HEK293 (cell line): ENCODE results near the gene SPATA6L.

Source experiments
- CTCF ChIA-PET: fragments of 350-600 bp; formaldehyde crosslinking; extraction: SDS; loops from one replicate; lab custom pipeline; 2021; ENCODE audit warnings: antibody characterized with exemption; lab: Yijun Ruan, JAX
- POLR2A ChIA-PET: fragments of 300-600 bp; formaldehyde crosslinking; extraction: SDS; loops from one replicate; lab custom pipeline; 2020; ENCODE audit warnings: antibody characterized with exemption, inconsistent platforms; lab: Yijun Ruan, JAX
- H3K27ac ChIP-seq: fragments of 200-500 bp; sonication (Bioruptor generic); 2 replicates; pipeline ENCODE4 v1.5.1; 2014; ENCODE audit warnings: low read depth, low read length, control low read depth, inconsistent platforms; ENCODE audit errors: extremely low read depth
- H3K36me3 ChIP-seq, 2 experiments: fragments of 200-500 bp in 1 of 2; sonication (Bioruptor generic) in 1 of 2; 1 replicate in 1 of 2; 2 replicates in 1 of 2; pipeline ENCODE4 v1.5.1; 2014 to 2017; ENCODE audit warnings: inconsistent platforms in 2 of 2, low read length in 2 of 2; ENCODE audit not compliant: control insufficient read depth in 2 of 2, insufficient read depth in 1 of 2
- H3K4me1 ChIP-seq: fragments of 200-500 bp; sonication (Bioruptor generic); 2 replicates; pipeline ENCODE4 v1.5.1; 2014; ENCODE audit warnings: mild to moderate bottlenecking, low read length, inconsistent platforms; ENCODE audit not compliant: control insufficient read depth, insufficient read depth
- H3K4me3 ChIP-seq: 2 replicates; pipeline ENCODE4 v1.5.1; 2011; ENCODE audit warnings: low read depth, mild to moderate bottlenecking, control low read depth, low read length, moderate library complexity
- H3K9me3 ChIP-seq: fragments of 200-500 bp; sonication (Bioruptor generic); 2 replicates; pipeline ENCODE4 v1.5.1; 2014; ENCODE audit warnings: low read depth, low read length, inconsistent platforms; ENCODE audit not compliant: control insufficient read depth, insufficient read depth
- HIC1 ChIP-seq: fragments of 450-650 bp; formaldehyde crosslinking; IDR thresholded peaks from 2 replicates; pipeline ENCODE4 v1.5.1; 2016; ENCODE audit warnings: missing biosample characterization, missing genetic modification characterization
- TRIM28 ChIP-seq: IDR thresholded peaks from 2 replicates; pipeline ENCODE4 v1.6.1; 2011; ENCODE audit warnings: low read length, control low read depth, borderline replicate concordance
- ZNF157 ChIP-seq: fragments of 450-650 bp; formaldehyde crosslinking; IDR thresholded peaks from 2 replicates; pipeline ENCODE4 v1.5.1; 2016; ENCODE audit warnings: missing biosample characterization, missing genetic modification characterization
- ZNF223 ChIP-seq: fragments of 450-650 bp; formaldehyde crosslinking; IDR thresholded peaks from 2 replicates; pipeline ENCODE4 v1.5.1; 2016; ENCODE audit warnings: missing biosample characterization, missing genetic modification characterization
- ZNF239 ChIP-seq: fragments of 450-650 bp; formaldehyde crosslinking; IDR thresholded peaks from 2 replicates; pipeline ENCODE4 v1.5.1; 2016; ENCODE audit warnings: missing biosample characterization, missing genetic modification characterization
- ZNF404 ChIP-seq: fragments of 450-650 bp; formaldehyde crosslinking; IDR thresholded peaks from 2 replicates; pipeline ENCODE4 v1.5.1; 2017; ENCODE audit warnings: missing biosample characterization, missing genetic modification characterization
- ZNF48 ChIP-seq: fragments of 450-650 bp; formaldehyde crosslinking; IDR thresholded peaks from 2 replicates; pipeline ENCODE4 v1.5.1; 2016; ENCODE audit warnings: missing biosample characterization, missing genetic modification characterization
- ZNF558 ChIP-seq: fragments of 450-650 bp; formaldehyde crosslinking; IDR thresholded peaks from 2 replicates; pipeline ENCODE4 v1.5.1; 2016; ENCODE audit warnings: missing biosample characterization, missing genetic modification characterization
- ZNF704 ChIP-seq: fragments of 450-650 bp; formaldehyde crosslinking; IDR thresholded peaks from 2 replicates; pipeline ENCODE4 v1.5.1; 2016; ENCODE audit warnings: missing biosample characterization, missing genetic modification characterization
- ZNF792 ChIP-seq: fragments of 450-650 bp; formaldehyde crosslinking; IDR thresholded peaks from 2 replicates; pipeline ENCODE4 v1.5.1; 2016; ENCODE audit warnings: missing biosample characterization, missing genetic modification characterization
- ZNF843 ChIP-seq: fragments of 450-650 bp; formaldehyde crosslinking; IDR thresholded peaks from 2 replicates; pipeline ENCODE4 v1.5.1; 2016; ENCODE audit warnings: missing biosample characterization, missing genetic modification characterization
- TF ChIP-seq, protein P1 (sequence below): fragments of 450-650 bp; formaldehyde crosslinking; IDR thresholded peaks from 2 replicates; pipeline ENCODE4 v1.5.1; 2016; ENCODE audit warnings: missing biosample characterization, missing genetic modification characterization
- TF ChIP-seq, protein P2 (sequence below): fragments of 450-650 bp; formaldehyde crosslinking; IDR thresholded peaks from 2 replicates; pipeline ENCODE4 v1.5.1; 2016; ENCODE audit warnings: missing biosample characterization, missing genetic modification characterization
- TF ChIP-seq, protein P3 (sequence below): fragments of 450-650 bp; formaldehyde crosslinking; IDR thresholded peaks from 2 replicates; pipeline ENCODE4 v1.5.1; 2016; ENCODE audit warnings: missing biosample characterization, missing genetic modification characterization, low read depth
- TF ChIP-seq, protein P4 (sequence below): fragments of 450-650 bp; formaldehyde crosslinking; IDR thresholded peaks from 2 replicates; pipeline ENCODE4 v1.5.1; 2017; ENCODE audit warnings: missing biosample characterization, missing genetic modification characterization
- TF ChIP-seq, protein P5 (sequence below): fragments of 450-650 bp; formaldehyde crosslinking; IDR thresholded peaks from 2 replicates; pipeline ENCODE4 v1.5.1; 2016; ENCODE audit warnings: missing biosample characterization, missing genetic modification characterization

SPATA6L gene

DNA sequence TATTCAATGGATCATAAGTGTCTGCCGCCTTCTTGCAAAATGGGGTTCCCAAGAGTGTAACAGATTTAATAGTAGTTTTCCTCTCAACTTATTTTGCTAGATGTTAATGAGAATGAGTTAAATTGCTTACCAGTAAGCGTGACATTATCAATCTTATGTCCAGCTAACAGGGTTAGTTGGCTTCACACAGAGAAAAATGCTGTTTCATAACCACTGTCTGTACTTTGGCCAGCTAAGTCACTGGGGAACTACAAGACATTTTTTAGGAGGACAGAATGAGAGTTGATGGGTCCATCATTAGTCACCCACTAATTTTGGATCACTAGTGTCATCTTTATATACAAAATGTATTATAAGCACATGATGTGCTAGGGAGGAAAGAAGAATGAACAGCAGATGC is 14.5 kb upstream of the SPATA6L start:
- Histone ChIP-seq H3K4me3 (peak overlapping the region; percentile 84), H3K9me3 (no peaks in the 10 kb centered on the region), H3K36me3 (peaks cover 2 to 15% of the 10 kb centered on the region in 2 experiments; a peak in 2 of 3 replicates), H3K27ac (peak overlapping the region; percentile 92; the same call in 1 of the 2 replicates), H3K4me1 (no peaks in the 10 kb centered on the region; the same call in 1 of the 2 replicates)
- TF ChIP-seq, protein P1, sequence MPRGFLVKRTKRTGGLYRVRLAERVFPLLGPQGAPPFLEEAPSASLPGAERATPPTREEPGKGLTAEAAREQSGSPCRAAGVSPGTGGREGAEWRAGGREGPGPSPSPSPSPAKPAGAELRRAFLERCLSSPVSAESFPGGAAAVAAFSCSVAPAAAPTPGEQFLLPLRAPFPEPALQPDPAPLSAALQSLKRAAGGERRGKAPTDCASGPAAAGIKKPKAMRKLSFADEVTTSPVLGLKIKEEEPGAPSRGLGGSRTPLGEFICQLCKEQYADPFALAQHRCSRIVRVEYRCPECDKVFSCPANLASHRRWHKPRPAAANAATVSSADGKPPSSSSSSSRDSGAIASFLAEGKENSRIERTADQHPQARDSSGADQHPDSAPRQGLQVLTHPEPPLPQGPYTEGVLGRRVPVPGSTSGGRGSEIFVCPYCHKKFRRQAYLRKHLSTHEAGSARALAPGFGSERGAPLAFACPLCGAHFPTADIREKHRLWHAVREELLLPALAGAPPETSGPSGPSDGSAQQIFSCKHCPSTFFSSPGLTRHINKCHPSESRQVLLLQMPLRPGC (tag by site-specific recombination) = no peak
- TF ChIP-seq ZNF792 (tag by site-specific recombination) = no peak
- TF ChIP-seq ZNF704 (tag by site-specific recombination) = no peak
- TF ChIP-seq, protein P2, sequence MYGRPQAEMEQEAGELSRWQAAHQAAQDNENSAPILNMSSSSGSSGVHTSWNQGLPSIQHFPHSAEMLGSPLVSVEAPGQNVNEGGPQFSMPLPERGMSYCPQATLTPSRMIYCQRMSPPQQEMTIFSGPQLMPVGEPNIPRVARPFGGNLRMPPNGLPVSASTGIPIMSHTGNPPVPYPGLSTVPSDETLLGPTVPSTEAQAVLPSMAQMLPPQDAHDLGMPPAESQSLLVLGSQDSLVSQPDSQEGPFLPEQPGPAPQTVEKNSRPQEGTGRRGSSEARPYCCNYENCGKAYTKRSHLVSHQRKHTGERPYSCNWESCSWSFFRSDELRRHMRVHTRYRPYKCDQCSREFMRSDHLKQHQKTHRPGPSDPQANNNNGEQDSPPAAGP (tag by site-specific recombination) = no peak
- no peak for TF ChIP-seq ZNF404 (tag by site-specific recombination)
- TF ChIP-seq ZNF558 (tag by site-specific recombination) = no peak
- TF ChIP-seq, protein P3, sequence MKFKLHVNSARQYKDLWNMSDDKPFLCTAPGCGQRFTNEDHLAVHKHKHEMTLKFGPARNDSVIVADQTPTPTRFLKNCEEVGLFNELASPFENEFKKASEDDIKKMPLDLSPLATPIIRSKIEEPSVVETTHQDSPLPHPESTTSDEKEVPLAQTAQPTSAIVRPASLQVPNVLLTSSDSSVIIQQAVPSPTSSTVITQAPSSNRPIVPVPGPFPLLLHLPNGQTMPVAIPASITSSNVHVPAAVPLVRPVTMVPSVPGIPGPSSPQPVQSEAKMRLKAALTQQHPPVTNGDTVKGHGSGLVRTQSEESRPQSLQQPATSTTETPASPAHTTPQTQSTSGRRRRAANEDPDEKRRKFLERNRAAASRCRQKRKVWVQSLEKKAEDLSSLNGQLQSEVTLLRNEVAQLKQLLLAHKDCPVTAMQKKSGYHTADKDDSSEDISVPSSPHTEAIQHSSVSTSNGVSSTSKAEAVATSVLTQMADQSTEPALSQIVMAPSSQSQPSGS = no peak
- no peak for TF ChIP-seq TRIM28
- TF ChIP-seq ZNF843 = no peak
- TF ChIP-seq, protein P4, sequence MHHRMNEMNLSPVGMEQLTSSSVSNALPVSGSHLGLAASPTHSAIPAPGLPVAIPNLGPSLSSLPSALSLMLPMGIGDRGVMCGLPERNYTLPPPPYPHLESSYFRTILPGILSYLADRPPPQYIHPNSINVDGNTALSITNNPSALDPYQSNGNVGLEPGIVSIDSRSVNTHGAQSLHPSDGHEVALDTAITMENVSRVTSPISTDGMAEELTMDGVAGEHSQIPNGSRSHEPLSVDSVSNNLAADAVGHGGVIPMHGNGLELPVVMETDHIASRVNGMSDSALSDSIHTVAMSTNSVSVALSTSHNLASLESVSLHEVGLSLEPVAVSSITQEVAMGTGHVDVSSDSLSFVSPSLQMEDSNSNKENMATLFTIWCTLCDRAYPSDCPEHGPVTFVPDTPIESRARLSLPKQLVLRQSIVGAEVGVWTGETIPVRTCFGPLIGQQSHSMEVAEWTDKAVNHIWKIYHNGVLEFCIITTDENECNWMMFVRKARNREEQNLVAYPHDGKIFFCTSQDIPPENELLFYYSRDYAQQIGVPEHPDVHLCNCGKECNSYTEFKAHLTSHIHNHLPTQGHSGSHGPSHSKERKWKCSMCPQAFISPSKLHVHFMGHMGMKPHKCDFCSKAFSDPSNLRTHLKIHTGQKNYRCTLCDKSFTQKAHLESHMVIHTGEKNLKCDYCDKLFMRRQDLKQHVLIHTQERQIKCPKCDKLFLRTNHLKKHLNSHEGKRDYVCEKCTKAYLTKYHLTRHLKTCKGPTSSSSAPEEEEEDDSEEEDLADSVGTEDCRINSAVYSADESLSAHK (tag by site-specific recombination) = no peak
- TF ChIP-seq ZNF239 (tag by site-specific recombination) = no peak
- no peak for TF ChIP-seq ZNF157
- TF ChIP-seq ZNF48 = no peak
- TF ChIP-seq, protein P5, sequence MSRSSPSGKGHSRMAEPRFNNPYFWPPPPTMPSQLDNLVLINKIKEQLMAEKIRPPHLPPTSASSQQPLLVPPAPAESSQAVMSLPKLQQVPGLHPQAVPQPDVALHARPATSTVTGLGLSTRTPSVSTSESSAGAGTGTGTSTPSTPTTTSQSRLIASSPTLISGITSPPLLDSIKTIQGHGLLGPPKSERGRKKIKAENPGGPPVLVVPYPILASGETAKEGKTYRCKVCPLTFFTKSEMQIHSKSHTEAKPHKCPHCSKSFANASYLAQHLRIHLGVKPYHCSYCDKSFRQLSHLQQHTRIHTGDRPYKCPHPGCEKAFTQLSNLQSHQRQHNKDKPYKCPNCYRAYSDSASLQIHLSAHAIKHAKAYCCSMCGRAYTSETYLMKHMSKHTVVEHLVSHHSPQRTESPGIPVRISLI (tag by site-specific recombination) = no peak
- TF ChIP-seq ZNF223 (tag by site-specific recombination) = no peak
- no peak for TF ChIP-seq HIC1
- POLR2A ChIA-PET = interaction anchor here (1.0 kb wide), 2 partner anchors 15 to 60 kb away, joined by 5 to 6 read pairs; partner anchors contain the start of genes AK3 and SPATA6L
- CTCF ChIA-PET = interaction anchor here (0.5 to 1.0 kb wide), 2 partner anchors 16 to 1978 kb away, joined by 3 read pairs; no protein-coding TSS in a partner anchor
